IMR-90 (cell line): ENCODE measurements around the gene NTRK3. TPM values are rescaled to one million over a fixed set of nuclear protein-coding genes. Genes with fewer than 3 reads are reported as not detected.
A peak's percentile ranks its signal among the peaks of the same experiment; 100 is the strongest.

Source experiments
- ATAC-seq: fragments of 200-7000 bp; cut with Tn5 transposase; 2 replicates; pipeline ENCODE4 v1.9.1; 2020; ENCODE audit warnings: low read depth, mild to moderate bottlenecking, moderate library complexity
- BruUV-seq: library from RNA; stranded (reverse); fragments of 400-500 nt; replicated peaks from 2 replicates; lab custom pipeline; 2021; lab: Mats Ljungman, UMichigan
- CTCF ChIA-PET: fragments of 300-600 bp; formaldehyde crosslinking; extraction: SDS; loops from one replicate; lab custom pipeline; 2021; ENCODE audit warnings: antibody characterized with exemption; lab: Yijun Ruan, JAX
- POLR2A ChIA-PET: fragments of 300-600 bp; sonication (Branson Sonifier 250); formaldehyde crosslinking; loops from one replicate; lab custom pipeline; 2022; ENCODE audit warnings: antibody characterized with exemption; ENCODE audit not compliant: unreplicated experiment; lab: Charles Lee
- DNase-seq: peaks from one replicate; pipeline ENCODE4 v3.0.0; 2013
- H2AFZ ChIP-seq: replicated peaks from 2 replicates; pipeline ENCODE3; 2013; ENCODE audit warnings: low read length, mild to moderate bottlenecking; ENCODE audit not compliant: poor library complexity
- H2AK5ac ChIP-seq: 2 replicates; pipeline ENCODE4 v1.6.1; 2013; ENCODE audit warnings: low read depth, low read length, inconsistent platforms
- H2AK9ac ChIP-seq: replicated peaks from 2 replicates; pipeline ENCODE3; 2013; ENCODE audit warnings: mild to moderate bottlenecking, low read depth, low read length, moderate library complexity; ENCODE audit not compliant: poor library complexity
- H2BK120ac ChIP-seq: 2 replicates; pipeline ENCODE4 v1.6.1; 2013; ENCODE audit warnings: low read depth, low read length, inconsistent platforms
- H2BK15ac ChIP-seq: 3 replicates; pipeline ENCODE4 v1.6.1; 2013; ENCODE audit warnings: low read depth, low read length, inconsistent platforms
- H2BK20ac ChIP-seq: 2 replicates; pipeline ENCODE4 v1.6.1; 2013; ENCODE audit warnings: low read depth, mild to moderate bottlenecking, inconsistent platforms, low read length, moderate library complexity
- H2BK5ac ChIP-seq: 2 replicates; pipeline ENCODE4 v1.6.1; 2013; ENCODE audit warnings: mild to moderate bottlenecking, low read depth, low read length, inconsistent platforms; ENCODE audit not compliant: poor library complexity, severe bottlenecking
- H3K14ac ChIP-seq: replicated peaks from 2 replicates; pipeline ENCODE4 v1.6.1; 2013; ENCODE audit warnings: low read depth, low read length, inconsistent platforms
- H3K18ac ChIP-seq: 2 replicates; pipeline ENCODE4 v1.6.1; 2013; ENCODE audit warnings: low read depth, low read length, control low read depth
- H3K23ac ChIP-seq: 2 replicates; pipeline ENCODE4 v1.6.1; 2013; ENCODE audit warnings: low read depth, low read length, inconsistent platforms
- H3K27ac ChIP-seq: 2 replicates; pipeline ENCODE4 v1.5.1; 2013; ENCODE audit warnings: mild to moderate bottlenecking, control low read depth, low read length; ENCODE audit not compliant: insufficient read depth
- H3K27me3 ChIP-seq: 2 replicates; pipeline ENCODE4 v1.6.1; 2013; ENCODE audit warnings: low read length; ENCODE audit not compliant: control insufficient read depth, insufficient read depth
- H3K36me3 ChIP-seq: 2 replicates; pipeline ENCODE4 v1.6.1; 2013; ENCODE audit warnings: low read length, mixed read lengths; ENCODE audit not compliant: control insufficient read depth, insufficient read depth
- H3K4ac ChIP-seq: 2 replicates; pipeline ENCODE4 v1.6.1; 2013; ENCODE audit warnings: low read depth, low read length, inconsistent platforms
- H3K4me1 ChIP-seq: 2 replicates; pipeline ENCODE4 v1.6.1; 2013; ENCODE audit warnings: low read length, mixed read lengths; ENCODE audit not compliant: control insufficient read depth, insufficient read depth
- H3K4me2 ChIP-seq: 2 replicates; pipeline ENCODE4 v1.6.1; 2013; ENCODE audit warnings: low read depth, mild to moderate bottlenecking, control low read depth, low read length, moderate library complexity
- H3K4me3 ChIP-seq: 2 replicates; pipeline ENCODE4 v1.5.1; 2013; ENCODE audit warnings: low read depth, mild to moderate bottlenecking, control low read depth, low read length, moderate library complexity; ENCODE audit not compliant: insufficient read depth
- H3K56ac ChIP-seq: 2 replicates; pipeline ENCODE4 v1.6.1; 2013; ENCODE audit warnings: low read length, inconsistent platforms; ENCODE audit not compliant: insufficient read depth; ENCODE audit errors: extremely low read depth
- H3K79me1 ChIP-seq, 2 experiments: 2 replicates each; pipeline ENCODE4 v1.6.1; 2013; ENCODE audit warnings: low read length in 2 of 2, inconsistent platforms in 1 of 2, low read depth in 1 of 2
- H3K9ac ChIP-seq: 2 replicates; pipeline ENCODE4 v1.6.1; 2013; ENCODE audit warnings: low read depth, low read length, control low read depth
- H3K9me1 ChIP-seq: 2 replicates; pipeline ENCODE4 v1.6.1; 2013; ENCODE audit warnings: low read length, inconsistent platforms; ENCODE audit not compliant: insufficient read depth
- H3K9me3 ChIP-seq: 2 replicates; pipeline ENCODE4 v1.6.1; 2013; ENCODE audit warnings: low read length; ENCODE audit not compliant: control insufficient read depth, insufficient read depth
- H4K20me1 ChIP-seq: 2 replicates; pipeline ENCODE4 v1.6.1; 2013; ENCODE audit warnings: low read length, inconsistent platforms; ENCODE audit not compliant: insufficient read depth
- H4K5ac ChIP-seq: 2 replicates; pipeline ENCODE4 v1.6.1; 2013; ENCODE audit warnings: mild to moderate bottlenecking, low read depth, low read length, control low read depth
- H4K8ac ChIP-seq, 2 experiments: 2 replicates each; pipeline ENCODE4 v1.6.1; 2013; ENCODE audit warnings: low read depth in 2 of 2, low read length in 2 of 2, control low read depth in 1 of 2, inconsistent platforms in 1 of 2
- H4K91ac ChIP-seq: 2 replicates; pipeline ENCODE4 v1.6.1; 2013; ENCODE audit warnings: low read depth, low read length, inconsistent platforms; ENCODE audit not compliant: insufficient read depth
- FOS ChIP-seq: fragments of 150-350 bp; IDR thresholded peaks from 2 replicates; pipeline ENCODE4 v1.6.1; 2016; ENCODE audit warnings: low read depth, low read length
- NFE2L2 ChIP-seq: fragments of 150-350 bp; IDR thresholded peaks from 2 replicates; pipeline ENCODE4 v1.6.1; 2016; ENCODE audit warnings: low read depth, mild to moderate bottlenecking, low read length
- WGBS, 2 experiments: methylation state at CpG; one replicate each; pipeline versions ENCODE4 v1.1.5 to v1.1.7; 2013; ENCODE audit warnings: missing lambda C conversion rate in 2 of 2; ENCODE audit not compliant: insufficient read length in 1 of 2; ENCODE audit errors: extremely low coverage in 2 of 2; 5-methylcytosine and 5-hydroxymethylcytosine counted together
- dilution Hi-C: fragments of 300-500 bp; cut with HindIII; formaldehyde crosslinking; loops from one replicate; pipeline ENCODE4 v1.14.3; 2018; ENCODE audit warnings: low sequenced_read_pairs; ENCODE audit not compliant: unreplicated experiment
- in situ Hi-C: fragments of 300-500 bp; cut with MboI; formaldehyde crosslinking; loops from 3 replicates; pipeline ENCODE4 v1.14.3; 2019; ENCODE audit warnings: low sequenced_read_pairs, inconsistent platforms, mixed read lengths
- intact Hi-C: fragments of 100-400 bp; cut with micrococcal nuclease; formaldehyde crosslinking; loops from 2 replicates; pipeline ENCODE4 v1.10.0; 2022
- polyA plus RNA-seq, 3 experiments: library from polyadenylated mRNA; depleted of rRNA; stranded (reverse); fragments of >200 nt; gene quantifications; 2 replicates each; pipeline ENCODE4 v1.2.3, GENCODE V29; 2012; ENCODE audit warnings: low replicate concordance in 1 of 3
- total RNA-seq: library from RNA; depleted of rRNA; stranded (reverse); fragments of >200 nt; gene quantifications from 2 replicates; pipeline ENCODE4 v1.2.3, GENCODE V29; 2012

NTRK3 gene
- total and polyA plus RNA-seq, 2 of the 4 experiments (the other 2 are of a cell fraction), result under 0.01 to 0.15 TPM

GRCh38 chr15:87906444-87906843, 350.1 kb downstream of the NTRK3 start:
- Histone ChIP-seq H3K14ac (no peak overlapping the region), H3K27ac (no peak overlapping the region), H3K18ac (no peak overlapping the region), H2AFZ (no peak overlapping the region), H3K4ac (no peak overlapping the region), H4K91ac (no peak overlapping the region), H2BK15ac (no peak overlapping the region), H3K23ac (no peak overlapping the region), H4K5ac (no peak overlapping the region), H3K4me2 (no peak overlapping the region), H3K9ac (no peak overlapping the region), H2BK5ac (no peak overlapping the region), H2BK120ac (no peak overlapping the region), H4K8ac (no peak overlapping the region), H3K79me1 (no peaks in the 10 kb centered on the region), H2BK20ac (no peak overlapping the region), H3K9me1 (no peaks in the 10 kb centered on the region), H3K36me3 (no peaks in the 10 kb centered on the region), H2AK9ac (no peak overlapping the region), H4K20me1 (no peaks in the 10 kb centered on the region), H3K56ac (no peak overlapping the region), H3K9me3 (no peaks in the 10 kb centered on the region), H3K27me3 (no peaks in the 10 kb centered on the region), H2AK5ac (no peak overlapping the region), H3K4me3 (no peak overlapping the region), H3K4me1 (no peaks in the 10 kb centered on the region)
- BruUV-seq, result no TSS peak
- dilution Hi-C loops, result no loop called here
- POLR2A ChIA-PET, result no interaction called here
- 40% methylated on average over 1 of the region's 6 CpGs; no CpG with 5 or more reads in 1 of the 2 experiments for WGBS, 2 experiments
- ATAC-seq, result no peak
- in situ Hi-C loops, result no loop called here
- no peak for DNase-seq
- intact Hi-C loops, result no loop called here
- CTCF ChIA-PET, result no interaction called here
- TF ChIP-seq NFE2L2, result peak; percentile 61
- TF ChIP-seq FOS, result no peak
